Muscle of leg (tissue), 11 donors: ENCODE data around the gene ESRRA. TPM values are rescaled to one million over a fixed set of nuclear protein-coding genes. Genes with fewer than 3 reads are reported as not detected.
"Not testable (repeated sequence)": the region's sequence is repeated elsewhere in the genome, so short reads cannot be mapped to it uniquely, and the experiment has no call there.

Source experiments
- DNase-seq: peaks from one replicate; pipeline ENCODE4 v3.0.0; 2013
- H3K27ac ChIP-seq: one replicate; pipeline ENCODE4 v1.5.1; 2013; ENCODE audit warnings: mild to moderate bottlenecking, low read length, control low read depth
- H3K27me3 ChIP-seq: one replicate; pipeline ENCODE4 v1.6.1; 2013; ENCODE audit warnings: low read length; ENCODE audit not compliant: control insufficient read depth, insufficient read depth
- H3K36me3 ChIP-seq: one replicate; pipeline ENCODE4 v1.6.1; 2013; ENCODE audit warnings: low read length; ENCODE audit not compliant: control insufficient read depth, insufficient read depth
- H3K4me1 ChIP-seq: one replicate; pipeline ENCODE4 v1.6.1; 2013; ENCODE audit warnings: low read length; ENCODE audit not compliant: control insufficient read depth, insufficient read depth
- H3K4me3 ChIP-seq: one replicate; pipeline ENCODE4 v1.5.1; 2013; ENCODE audit warnings: low read length, control low read depth
- H3K9me3 ChIP-seq: replicated peaks from 2 replicates; pipeline ENCODE4 v1.6.1; 2013; ENCODE audit warnings: low read depth, low read length; ENCODE audit not compliant: control insufficient read depth
- WGBS: methylation state at CpG from one replicate; pipeline ENCODE4 v1.1.5; 2013; ENCODE audit warnings: missing lambda C conversion rate; ENCODE audit not compliant: insufficient coverage; 5-methylcytosine and 5-hydroxymethylcytosine counted together
- polyA plus RNA-seq, 8 donors: library from polyadenylated mRNA; unstranded; fragments of 120-200 nt; gene quantifications; one replicate each; pipeline versions ENCODE4 v1.2.1 to v1.2.3, GENCODE V29; 2013; ENCODE audit warnings: inconsistent platforms in 1 of 8, low replicate concordance in 1 of 8; ENCODE audit not compliant: insufficient read length in 8 of 8, insufficient read depth in 1 of 8
- total RNA-seq: library from RNA; stranded (reverse); fragments of 120-200 nt; gene quantifications from one replicate; pipeline ENCODE4 v1.2.4, GENCODE V29; 2013

Gene ESRRA
- total and polyA plus RNA-seq, 9 donors, result 26.1 to 35.9 (median 30.1) TPM

DNA sequence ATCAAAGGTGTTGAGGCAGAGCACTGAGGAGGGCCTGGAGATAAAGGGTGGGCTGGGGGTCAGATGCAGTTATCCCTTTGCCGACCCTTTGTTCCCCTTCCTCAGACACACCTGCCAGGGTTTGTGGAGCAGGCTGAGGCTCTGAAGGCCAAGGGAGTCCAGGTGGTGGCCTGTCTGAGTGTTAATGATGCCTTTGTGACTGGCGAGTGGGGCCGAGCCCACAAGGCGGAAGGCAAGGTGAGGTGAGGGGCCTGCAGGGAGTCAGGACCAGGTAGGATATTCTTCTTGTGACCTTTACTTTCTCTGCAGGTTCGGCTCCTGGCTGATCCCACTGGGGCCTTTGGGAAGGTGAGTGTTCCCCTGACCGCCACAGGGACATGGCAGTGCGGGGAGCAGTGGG, 15.2 kb downstream of the ESRRA start:
- Histone ChIP-seq H3K9me3 (no peaks in the 10 kb centered on the region), H3K4me3 (no peak overlapping the region), H3K27ac (no peak overlapping the region), H3K4me1 (peaks cover 22% of the 10 kb centered on the region), H3K36me3 (peaks cover 35% of the 10 kb centered on the region), H3K27me3 (no peaks in the 10 kb centered on the region)
- no peak for DNase-seq
- WGBS, result 98% methylated on average over 5 of the region's 7 CpGs

GRCh38 chr11:64321026-64321425, 15.7 kb downstream of the ESRRA start:
- no peaks in the 10 kb centered on the region for H3K9me3 ChIP-seq
- H3K27ac ChIP-seq, result no peak overlapping the region
- no peak overlapping the region for H3K4me3 ChIP-seq
- H3K27me3 ChIP-seq, result no peaks in the 10 kb centered on the region
- no peak for DNase-seq
- WGBS, result 83% methylated on average over 5 of the region's 5 CpGs
- H3K36me3 ChIP-seq, result peaks cover 30% of the 10 kb centered on the region
- peaks cover 21% of the 10 kb centered on the region for H3K4me1 ChIP-seq

- H3K27me3 ChIP-seq, result no peaks in the 10 kb centered on the region
- H3K36me3 ChIP-seq, result peaks cover 29% of the 10 kb centered on the region
- no peak overlapping the region for H3K27ac ChIP-seq
- H3K9me3 ChIP-seq, result no peaks in the 10 kb centered on the region
- no peak for DNase-seq
- 92% methylated on average over 4 of the region's 5 CpGs for WGBS
- H3K4me3 ChIP-seq, result no peak overlapping the region
- peaks cover 17% of the 10 kb centered on the region for H3K4me1 ChIP-seq
Measured at GRCh38 chr11:64321533-64321932, 16.2 kb downstream of the ESRRA start.

GRCh38 chr11:64322925-64323260, 17.6 kb downstream of the ESRRA start:
- no peak overlapping the region for H3K27ac ChIP-seq

DNA sequence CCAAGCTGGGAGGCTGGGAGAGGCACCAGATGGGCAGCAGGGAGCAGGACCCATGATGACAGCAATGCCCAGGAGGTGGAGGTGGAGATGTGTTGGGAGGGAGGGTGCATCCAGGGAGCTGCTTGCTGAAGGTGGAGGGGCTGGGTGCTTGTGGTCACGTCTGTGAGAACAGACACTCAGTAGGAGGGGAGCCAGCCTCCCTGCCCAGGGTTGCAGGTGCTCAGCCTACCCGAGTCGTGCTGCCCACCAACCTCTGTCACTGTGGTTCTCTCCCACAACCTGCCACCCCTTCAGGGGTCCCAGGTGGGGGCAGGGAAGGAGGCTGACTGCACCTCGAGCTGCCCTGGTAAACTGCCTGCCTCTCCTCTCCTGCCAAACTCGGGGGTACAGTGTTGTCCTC, 18.0 kb downstream of the ESRRA start:
- no peak for DNase-seq
- no peak overlapping the region for H3K4me3 ChIP-seq
- H3K27me3 ChIP-seq, result no peaks in the 10 kb centered on the region
- peaks cover 10% of the 10 kb centered on the region for H3K4me1 ChIP-seq
- WGBS, result 67% methylated on average over 2 of the region's 5 CpGs
- H3K36me3 ChIP-seq, result peaks cover 29% of the 10 kb centered on the region
- peaks cover 3% of the 10 kb centered on the region for H3K9me3 ChIP-seq
- no peak overlapping the region for H3K27ac ChIP-seq

More at GRCh38 chr11:64322925-64323260, 17.6 kb downstream of the ESRRA start:
- 79% methylated on average over 2 of the region's 7 CpGs for WGBS
- no peak overlapping the region for H3K4me3 ChIP-seq
- peaks cover 10% of the 10 kb centered on the region for H3K4me1 ChIP-seq
- H3K36me3 ChIP-seq, result peaks cover 29% of the 10 kb centered on the region
- peaks cover 3% of the 10 kb centered on the region for H3K9me3 ChIP-seq
- DNase-seq, result no peak
- H3K27me3 ChIP-seq, result no peaks in the 10 kb centered on the region

GRCh38 chr11:64323984-64324383, 18.7 kb downstream of the ESRRA start:
- DNase-seq, H3K27ac ChIP-seq, H3K9me3 ChIP-seq, H3K27me3 ChIP-seq, H3K4me1 ChIP-seq, H3K4me3 ChIP-seq: not testable (repeated sequence)
- peaks cover 29% of the 10 kb centered on the region for H3K36me3 ChIP-seq
- WGBS, result 74% methylated on average over 3 of the region's 4 CpGs

DNA sequence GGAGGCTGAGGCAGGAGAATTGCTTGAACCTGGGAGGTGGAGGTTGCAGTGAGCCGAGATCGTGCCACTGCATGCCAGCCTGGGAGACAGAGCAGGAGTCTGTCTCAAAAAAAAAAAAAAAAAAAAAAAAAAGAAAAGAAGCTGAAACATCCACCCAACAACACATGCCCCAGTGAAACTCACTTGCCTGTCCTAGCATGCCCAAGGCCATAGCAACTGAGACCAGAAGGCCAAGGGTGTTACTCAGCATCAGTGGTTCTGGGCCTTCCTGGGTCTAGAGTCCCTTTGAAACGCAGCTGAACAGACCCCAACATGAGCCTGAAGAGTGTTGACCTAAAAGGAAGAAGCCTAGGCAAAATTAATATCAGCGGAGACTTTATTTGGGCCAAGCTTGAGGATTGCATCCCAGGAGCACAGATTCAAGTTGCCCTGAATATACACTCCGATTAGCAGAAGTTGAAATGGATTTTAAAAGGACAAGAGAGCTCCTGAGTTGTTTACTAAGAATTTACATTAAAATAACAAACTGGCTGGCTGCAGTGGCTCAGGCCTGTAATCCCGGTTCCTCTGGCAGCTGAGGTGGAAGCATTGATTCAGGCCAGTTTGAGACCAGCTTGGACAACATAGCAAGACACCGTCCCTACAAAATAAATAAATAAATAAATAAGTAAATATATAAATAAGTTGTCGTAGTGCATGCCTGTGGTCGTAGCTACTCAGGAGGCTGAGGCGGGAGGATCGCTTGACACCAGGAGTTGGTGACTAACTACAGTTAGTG, 19.6 kb downstream of the ESRRA start:
- no peak overlapping the region for H3K27ac ChIP-seq
- 67% methylated on average over 2 of the region's 11 CpGs for WGBS
- no peaks in the 10 kb centered on the region for H3K4me1 ChIP-seq
- H3K4me3 ChIP-seq, result no peak overlapping the region
- peaks cover 4% of the 10 kb centered on the region for H3K27me3 ChIP-seq
- H3K9me3 ChIP-seq, result peaks cover 3% of the 10 kb centered on the region
- H3K36me3 ChIP-seq, result peaks cover 24% of the 10 kb centered on the region
- no peak for DNase-seq

DNA sequence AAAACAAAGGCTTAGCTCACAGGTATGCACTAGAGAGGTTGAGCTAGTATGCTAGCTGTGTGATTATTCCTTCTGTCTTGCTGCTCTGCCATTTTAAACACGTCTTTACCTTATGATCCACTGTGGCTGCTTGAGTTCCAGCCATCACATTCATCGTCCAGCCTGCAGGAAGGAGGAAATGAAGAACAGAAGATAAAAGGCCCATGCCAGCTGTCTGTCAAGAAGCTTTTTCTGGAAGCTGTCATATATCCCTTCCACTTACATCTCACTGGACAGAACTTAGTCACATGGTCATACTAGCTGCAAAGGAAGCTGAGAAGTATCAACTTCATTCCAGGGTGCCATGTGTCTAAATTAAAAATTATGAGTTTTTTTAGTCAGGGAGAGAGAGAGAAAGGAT, 22.1 kb downstream of the ESRRA start:
- Histone ChIP-seq H3K4me3 (no peak overlapping the region), H3K27me3 (peaks cover 4% of the 10 kb centered on the region), H3K4me1 (peaks cover 3% of the 10 kb centered on the region), H3K27ac (no peak overlapping the region), H3K36me3 (peaks cover 6% of the 10 kb centered on the region), H3K9me3 (peaks cover 3% of the 10 kb centered on the region)
- no peak for DNase-seq
- no CpG with 5 or more reads among the region's 2 CpGs for WGBS

DNA sequence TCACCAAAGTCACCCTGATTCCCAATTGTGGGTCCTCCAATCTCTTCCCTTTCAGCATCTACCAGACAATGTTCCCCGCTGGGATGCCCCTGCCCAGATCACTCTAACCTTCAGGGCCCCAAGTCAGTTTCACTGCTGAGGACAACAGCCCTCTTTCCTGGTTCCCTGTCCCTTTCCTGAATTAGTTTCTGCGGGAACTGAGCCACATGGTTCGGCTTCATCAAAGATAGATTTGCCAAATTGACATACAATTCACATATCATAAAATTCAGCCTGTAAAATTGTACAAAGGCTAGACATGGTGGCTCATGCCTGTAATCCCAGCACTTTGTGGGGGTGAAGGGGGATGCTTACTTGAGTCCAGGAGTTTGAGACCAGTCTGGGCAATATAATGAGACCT, 22.7 kb downstream of the ESRRA start:
- no peak for DNase-seq
- peaks cover 3% of the 10 kb centered on the region for H3K9me3 ChIP-seq
- H3K27ac ChIP-seq, result no peak overlapping the region
- H3K36me3 ChIP-seq, result peaks cover 6% of the 10 kb centered on the region
- WGBS, result 70% methylated on average over 1 of the region's 3 CpGs
- peaks cover 4% of the 10 kb centered on the region for H3K27me3 ChIP-seq
- H3K4me3 ChIP-seq, result no peak overlapping the region
- peaks cover 3% of the 10 kb centered on the region for H3K4me1 ChIP-seq

GRCh38 chr11:64330888-64331287, 25.6 kb downstream of the ESRRA start:
- H3K4me1 ChIP-seq, result peaks cover 3% of the 10 kb centered on the region
- no peak overlapping the region for H3K27ac ChIP-seq
- peaks cover 4% of the 10 kb centered on the region for H3K27me3 ChIP-seq

More at GRCh38 chr11:64330888-64331287, 25.6 kb downstream of the ESRRA start:
- Histone ChIP-seq H3K9me3 (peaks cover 3% of the 10 kb centered on the region), H3K4me3 (no peak overlapping the region), H3K36me3 (no peaks in the 10 kb centered on the region)
- WGBS, result 91% methylated on average over 7 of the region's 11 CpGs
- no peak for DNase-seq
